NCI-H1930 (cell line): ENCODE results near the gene CTRB1.
"Not testable (repeated sequence)": the region's sequence is repeated elsewhere in the genome, so short reads cannot be mapped to it uniquely, and the experiment has no call there.

ENCODE experiments used
- DNase-seq, 2 experiments: peaks; one replicate each; lab custom pipeline; 2025; lab: John Stamatoyannopoulos, UW

CTRB1 gene

DNA sequence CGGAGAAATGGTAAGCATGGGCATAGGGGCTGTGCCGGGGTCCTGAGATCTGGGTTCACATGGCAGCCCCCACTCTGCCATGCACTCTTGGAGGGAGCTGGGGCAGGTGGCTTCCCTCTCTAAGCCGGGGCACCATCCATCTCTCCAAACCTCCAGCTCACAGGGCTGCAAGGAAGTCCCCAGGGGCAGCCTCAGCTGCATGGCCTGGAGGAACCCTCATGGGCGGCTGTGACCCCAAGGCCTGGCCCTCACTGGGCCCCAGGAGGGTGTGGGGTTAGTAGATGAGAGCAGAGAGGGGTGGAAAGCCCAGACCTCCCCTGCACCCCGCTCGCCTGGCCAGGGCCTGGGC lies 14.4 kb upstream of the CTRB1 start:
- DNase-seq = no peak

DNA sequence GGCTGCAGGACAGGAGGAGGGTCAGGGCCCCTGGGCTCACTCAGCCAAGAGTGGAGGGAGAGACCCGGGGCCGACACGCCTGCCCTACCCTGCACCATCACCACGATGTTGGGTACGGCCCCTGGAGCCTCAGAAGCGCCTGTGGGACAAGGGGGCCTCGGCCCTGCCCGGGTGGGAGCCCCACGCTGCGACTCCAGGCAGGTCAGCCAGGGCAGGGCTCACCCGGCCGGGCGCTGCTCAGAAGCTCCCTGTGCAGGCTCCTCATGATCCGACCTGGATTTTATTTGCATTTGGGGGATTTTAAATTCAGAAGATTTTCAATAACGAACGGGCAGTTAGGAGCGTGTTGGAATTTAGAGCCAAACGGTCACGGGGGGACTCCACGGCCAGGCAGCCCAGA lies 13.9 kb upstream of the CTRB1 start:
- DNase-seq = not testable (repeated sequence)

DNA sequence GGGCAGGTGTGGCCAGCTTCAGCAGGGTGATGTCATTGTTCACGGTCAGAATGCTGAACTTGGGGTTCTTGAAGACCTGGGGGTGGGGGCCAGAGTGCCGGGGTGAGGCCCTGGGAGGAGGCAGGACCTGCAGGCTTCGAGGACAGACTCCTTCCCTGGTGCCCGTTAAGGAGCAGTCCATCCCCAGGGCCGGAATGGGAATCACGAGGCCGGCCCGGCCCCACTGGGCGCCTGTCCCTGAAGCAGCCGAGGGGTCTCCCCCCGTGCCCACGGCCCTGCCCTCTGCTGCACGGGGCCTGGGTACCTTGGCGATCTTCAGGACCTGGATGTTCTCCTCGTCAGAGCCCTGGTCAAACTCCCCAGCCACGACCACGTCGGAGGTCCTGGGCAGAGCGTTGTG lies 13.3 kb upstream of the CTRB1 start:
- DNase-seq = not testable (repeated sequence)

DNA sequence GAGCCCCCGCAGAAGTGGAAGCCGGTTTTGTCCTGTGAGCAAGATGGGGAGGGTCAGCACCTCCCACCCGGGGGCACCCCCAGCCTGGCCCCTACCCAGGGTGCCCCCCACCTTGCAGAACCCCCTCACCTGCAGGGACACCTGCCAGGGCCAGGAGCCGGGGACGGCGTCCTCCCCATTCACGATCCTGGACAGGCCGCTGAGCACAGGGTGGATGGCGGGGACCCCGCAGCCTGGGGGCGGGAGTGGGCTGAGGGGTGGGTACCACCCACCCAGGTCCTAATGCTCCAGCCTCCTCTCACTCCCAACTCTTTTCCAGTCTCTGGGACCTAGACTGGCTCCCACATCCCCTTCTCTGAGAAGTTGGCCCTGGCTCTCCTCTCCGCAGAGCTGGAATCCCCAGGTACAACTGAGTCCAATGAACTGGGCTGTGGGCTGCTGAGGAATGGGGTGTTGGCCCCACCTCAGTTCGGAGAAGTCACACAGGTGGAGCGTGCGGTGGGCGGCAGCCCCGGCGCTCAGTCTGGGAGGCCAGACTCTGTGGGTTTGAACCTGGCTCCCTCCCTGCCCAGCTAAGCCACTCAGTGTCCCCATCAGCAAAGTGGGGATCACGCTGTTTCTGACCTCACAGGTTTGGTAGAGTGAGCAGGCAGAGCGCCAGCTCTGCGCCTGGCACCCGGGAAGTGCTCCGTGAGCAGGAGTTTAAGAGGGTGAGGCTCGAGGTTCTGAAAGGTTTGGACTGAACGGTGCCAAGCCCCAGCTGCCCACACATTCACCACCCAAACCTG lies 12.6 kb upstream of the CTRB1 start:
- not testable (repeated sequence) for DNase-seq

DNA sequence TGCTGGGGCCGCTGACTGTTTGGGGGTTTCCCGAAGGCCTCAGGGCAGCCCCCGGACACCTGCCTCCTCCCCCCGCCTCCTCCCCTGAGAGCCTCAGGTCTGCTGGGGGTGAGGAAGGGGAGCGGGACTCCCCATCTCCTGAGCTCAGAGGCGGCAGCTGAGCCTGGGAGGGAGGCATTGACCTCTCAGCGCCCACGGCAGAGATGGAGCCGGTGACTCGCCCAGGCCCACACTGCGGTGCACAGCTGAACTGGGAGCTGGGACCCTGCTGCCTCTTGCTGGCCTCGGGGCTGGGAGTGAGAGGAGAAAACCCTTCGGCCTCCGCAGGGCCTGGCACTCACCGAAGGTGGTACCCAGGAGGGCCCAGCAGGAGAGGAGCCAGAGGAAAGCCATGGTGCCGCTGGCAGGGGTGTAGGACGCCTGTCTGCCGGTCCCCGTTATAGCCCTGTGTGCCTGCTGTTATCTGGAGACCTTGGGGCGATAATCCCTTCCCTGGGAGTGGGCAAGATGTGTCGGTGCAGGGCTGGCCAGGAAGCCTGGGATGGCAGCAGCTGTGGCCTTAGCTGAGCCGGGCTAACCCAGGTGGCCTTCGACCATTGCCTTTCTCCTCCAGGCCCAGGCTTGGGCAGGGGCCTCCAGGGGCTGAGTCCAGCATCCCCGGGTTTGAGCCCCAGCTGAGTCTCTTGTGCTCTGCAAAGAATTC lies 11.9 kb upstream of the CTRB1 start, which contains the start of gene CTRB2:
Gene CTRB2, minus strand, starts transcription at position 413 of the 703 bp plus-strand sequence. Its CDS starts 20 bp downstream, at position 393.
- no peak for DNase-seq

DNA sequence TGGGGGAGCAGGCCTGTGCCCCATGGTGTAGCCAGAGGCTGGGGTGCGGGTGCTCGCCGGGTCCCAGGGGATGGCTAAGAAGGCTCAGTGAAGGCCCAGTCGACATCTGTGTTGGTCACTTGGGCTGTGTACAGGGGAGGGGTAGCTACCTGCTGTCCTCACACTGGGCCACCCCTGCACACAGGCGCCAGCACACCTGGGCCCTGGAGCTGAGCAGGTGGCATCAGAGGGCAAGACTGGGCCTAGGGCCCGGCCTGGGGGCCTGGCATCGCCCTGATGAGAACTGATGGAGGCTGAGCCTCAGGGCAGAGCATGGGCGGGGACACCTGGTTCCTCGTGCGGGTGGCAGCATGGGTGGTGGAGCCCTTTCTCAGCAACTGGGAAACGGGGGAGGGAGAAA lies 11.0 kb upstream of the CTRB1 start:
- no peak for DNase-seq

DNA sequence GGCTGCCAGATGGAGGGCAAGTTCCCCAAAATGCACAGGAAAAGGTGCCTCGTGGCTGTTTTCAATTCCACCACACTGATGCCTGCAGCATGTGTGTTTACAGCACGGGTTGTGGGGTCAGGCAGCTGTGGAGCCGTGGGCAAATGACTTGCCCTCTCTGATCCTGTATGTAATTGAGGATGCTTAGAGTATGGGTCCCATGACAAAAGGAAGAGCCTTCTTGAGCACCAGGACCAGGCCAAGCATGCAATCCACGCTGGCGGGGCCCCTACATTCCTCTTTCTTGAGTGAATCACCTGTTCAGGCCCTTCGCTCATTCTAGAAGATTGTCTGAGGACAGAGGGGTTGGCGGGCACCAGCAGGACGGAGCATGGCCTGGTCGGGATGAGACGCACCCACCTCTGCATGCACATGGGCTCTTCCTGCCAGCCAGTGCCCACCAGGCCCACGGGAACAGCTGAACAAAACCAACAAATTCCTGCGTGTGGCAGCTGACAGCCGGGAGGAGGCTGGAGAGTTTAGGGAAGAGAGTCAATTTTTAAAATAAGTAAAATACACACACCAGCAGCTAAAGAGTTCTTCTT lies 10.5 kb upstream of the CTRB1 start:
- DNase-seq = no peak

DNA sequence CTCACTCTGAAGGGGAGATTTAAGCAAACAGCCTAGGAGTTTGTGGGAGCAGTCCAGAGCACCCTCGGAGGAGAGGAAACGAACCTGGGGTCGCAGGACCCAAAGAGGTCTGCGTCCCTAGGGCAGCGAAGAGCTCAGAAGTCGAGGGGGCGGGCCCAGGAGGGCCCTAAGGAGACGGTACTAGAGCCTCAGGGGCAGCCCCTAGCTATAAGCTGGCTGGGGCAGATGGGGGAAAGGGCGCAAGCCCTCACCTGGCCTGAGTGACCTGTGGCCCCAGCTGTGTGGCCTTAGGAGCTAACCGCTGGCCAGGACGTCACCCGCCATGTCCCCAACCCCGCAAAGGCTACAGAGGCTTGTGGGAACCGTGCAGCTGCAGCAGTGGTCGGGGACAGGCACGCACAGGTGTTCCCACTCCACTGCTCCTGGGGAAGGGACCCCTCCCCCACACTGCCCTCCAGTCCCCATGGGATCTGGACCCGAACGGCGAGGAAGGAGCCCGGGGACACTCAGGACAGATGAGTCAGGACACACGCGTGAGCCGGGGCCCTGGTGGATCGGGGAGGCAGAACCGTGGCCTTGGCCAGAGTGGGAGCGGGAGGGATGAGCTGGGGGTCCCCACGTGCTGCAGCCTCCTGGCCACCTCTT lies 9.8 kb upstream of the CTRB1 start:
- no peak for DNase-seq

DNA sequence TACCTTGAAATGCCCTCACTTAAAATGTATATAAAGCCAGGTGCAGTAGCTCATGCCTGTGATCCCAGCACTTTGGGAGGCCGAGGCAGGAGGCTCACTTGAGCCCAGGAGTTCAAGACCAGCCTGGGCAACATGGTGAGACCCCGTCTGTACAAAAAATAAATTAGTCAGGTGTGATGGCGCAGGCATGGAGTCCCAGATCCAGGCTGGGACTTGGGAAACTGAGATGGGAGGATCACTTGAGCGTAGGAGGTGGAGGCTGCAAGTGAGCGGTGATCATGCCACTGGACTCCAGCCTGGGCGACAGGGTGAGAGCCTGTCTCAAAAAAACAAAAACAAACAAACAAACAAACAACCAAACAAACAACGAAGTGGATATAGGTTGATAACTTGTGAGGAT lies 9.3 kb upstream of the CTRB1 start:
- not testable (repeated sequence) for DNase-seq

DNA sequence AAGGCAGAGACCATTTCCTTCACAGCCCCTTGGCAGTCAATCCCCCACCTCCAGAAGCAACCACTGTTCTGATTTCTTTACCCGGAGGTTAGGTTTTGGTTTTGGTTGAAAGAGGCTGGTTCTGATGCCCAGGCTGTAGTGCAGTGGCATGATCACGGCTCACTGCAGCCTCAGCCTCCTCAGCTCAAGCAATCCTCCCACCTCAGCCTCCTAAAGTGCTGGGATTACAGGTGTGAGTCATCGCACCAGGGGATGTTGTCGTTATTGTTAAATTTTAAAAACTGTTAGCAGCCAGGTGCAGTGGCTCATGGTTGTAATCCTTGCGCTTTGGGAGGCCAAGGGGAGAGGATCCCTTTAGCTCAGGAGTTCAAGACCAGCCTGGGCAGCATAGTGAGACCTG lies 8.8 kb upstream of the CTRB1 start:
- no peak for DNase-seq

DNA sequence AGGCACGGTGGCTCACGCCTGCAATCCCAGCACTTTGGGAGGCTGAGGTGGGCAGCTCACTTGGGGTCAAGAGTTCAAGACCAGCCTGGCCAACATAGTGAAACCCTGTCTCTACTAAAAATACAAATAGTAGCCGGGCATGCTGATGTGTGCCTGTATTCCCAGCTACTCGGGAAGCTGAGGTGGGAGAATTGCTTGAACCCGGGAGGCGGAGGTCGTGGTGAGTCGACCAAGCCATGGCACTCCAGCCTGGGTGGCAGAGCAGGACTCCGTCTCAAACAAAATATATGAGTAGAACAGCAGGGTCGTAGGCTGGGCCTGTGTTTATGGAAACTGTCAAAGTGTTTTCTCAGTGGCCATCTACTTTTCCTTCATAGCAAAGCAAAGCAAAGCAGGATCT lies 7.5 kb upstream of the CTRB1 start:
- DNase-seq = not testable (repeated sequence)

DNA sequence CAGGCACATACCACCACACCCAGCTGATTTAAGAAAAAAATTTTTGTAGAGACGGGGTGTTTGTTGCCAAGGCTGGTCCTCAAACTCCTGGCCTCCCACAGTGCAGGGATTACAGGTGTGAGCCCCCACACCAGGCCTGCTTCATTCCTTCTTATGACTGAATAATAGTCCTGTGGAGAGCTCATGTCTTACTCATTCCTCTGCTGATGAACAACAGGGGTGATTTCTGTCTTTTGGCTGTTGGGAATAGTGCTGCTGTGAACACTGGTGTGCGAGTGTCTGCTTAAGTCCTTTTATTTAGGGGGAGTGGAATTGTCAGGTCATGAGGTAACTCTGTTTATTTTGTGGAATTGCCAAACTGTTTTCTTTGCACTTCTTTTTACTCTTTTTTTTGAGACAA lies 2.7 kb upstream of the CTRB1 start:
- no peak for DNase-seq

DNA sequence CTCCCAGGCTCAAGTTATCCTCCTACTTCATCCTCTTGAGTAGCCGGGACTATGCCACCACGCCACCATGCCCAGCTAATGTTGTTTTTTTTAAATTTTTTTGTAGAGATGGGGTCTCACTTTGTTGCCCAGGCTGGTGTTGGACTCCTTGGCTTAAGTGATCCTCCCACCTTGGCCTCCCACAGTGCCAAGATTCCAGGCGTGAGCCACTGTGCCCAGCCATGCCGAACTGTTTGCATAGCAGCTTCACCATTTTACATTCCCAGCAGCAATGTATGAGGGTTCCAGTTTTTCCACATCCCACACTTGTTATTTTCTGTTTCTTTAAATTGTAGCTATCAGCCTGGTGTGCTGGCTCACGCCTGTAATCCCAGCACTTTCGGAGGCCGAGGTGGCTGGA lies 2.2 kb upstream of the CTRB1 start:
- DNase-seq = no peak

DNA sequence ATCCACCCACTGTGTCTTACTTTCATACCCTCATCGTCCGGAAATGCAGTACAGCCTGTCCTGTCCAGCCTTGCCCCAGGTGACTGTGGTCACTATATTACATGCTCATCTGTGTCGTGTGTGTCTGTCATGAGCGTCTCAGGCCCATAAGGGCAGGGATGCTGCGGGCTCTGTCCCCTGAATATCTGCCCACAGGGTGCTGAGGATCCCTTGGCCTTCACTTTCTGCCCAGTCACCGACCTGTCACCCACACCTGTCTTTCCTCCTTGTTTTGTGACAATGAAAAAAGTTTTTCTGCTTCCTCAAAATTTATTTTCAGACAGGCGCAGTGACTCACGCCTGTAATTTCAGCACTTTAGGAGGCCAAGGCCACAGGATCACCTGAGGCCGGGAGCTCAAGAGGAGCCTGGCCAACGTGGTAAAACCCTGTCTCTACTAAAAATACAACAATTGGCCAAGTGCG lies 1.4 kb upstream of the CTRB1 start:
- no peak for DNase-seq

DNA sequence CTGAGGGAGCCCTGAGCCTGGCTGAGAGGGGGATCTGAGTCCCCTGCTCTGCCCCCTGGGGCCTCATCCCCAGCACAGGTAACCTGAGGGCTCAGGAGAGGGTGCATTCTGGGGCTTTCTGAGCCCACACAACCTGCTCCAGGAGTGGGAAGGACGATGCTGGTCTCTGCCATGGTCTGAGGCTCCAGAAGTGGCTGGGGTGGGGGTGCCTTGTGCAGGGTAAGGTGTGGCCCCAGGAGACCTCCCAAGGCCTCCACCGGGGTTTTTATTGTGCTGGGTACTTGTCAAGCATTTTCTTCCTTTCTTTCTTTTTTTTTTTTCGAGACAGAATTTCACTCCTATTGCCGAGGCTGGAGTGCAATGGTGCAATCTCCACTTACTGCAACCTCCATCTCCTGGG lies 300 bp downstream of the CTRB1 start:
- no peak for DNase-seq

DNA sequence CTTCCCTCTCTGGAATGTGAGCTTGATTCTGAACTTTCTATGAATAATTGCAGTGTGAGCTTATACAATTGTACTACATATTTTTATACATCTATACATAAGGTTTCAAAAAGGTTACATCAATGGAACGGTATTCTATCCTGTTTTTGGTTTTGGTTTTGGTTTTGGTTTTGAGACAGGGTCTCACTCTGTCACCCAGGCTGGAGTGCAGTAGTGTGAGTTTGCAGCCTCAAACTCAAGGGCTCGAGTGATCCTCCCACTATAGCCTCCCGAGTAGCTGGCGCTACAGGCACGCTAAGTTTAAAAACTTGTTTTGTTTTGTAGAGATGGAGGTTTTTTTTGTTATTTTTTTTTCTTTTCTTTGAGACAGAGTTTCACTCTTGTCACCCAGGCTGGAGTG lies 1.1 kb downstream of the CTRB1 start:
- DNase-seq = no peak

DNA sequence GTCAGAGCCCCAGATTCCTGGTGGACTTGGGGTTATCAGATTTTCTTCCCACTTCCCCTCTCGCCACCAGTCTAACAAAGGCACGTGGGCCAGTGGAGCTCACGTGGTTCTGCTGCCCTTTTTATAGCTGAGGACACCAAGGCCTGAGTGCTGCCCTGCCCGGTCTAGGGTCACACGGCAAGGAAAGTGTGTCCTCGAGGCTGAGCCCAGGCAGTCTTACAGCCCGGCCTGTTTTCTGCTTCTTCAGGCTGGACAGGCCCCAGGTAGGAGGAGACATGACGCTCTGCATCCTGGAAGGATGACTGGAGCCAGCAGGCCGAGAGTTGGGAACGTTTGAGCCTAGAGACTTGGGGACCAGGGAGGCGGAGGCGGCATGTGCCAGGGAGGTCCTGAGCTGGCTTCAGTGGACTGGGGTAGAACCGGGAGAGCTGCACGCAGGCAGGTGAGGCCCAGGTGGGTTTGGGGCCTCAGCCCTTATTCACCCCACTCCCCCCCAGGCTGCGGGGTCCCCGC lies 3.5 kb downstream of the CTRB1 start:
- no peak for DNase-seq

DNA sequence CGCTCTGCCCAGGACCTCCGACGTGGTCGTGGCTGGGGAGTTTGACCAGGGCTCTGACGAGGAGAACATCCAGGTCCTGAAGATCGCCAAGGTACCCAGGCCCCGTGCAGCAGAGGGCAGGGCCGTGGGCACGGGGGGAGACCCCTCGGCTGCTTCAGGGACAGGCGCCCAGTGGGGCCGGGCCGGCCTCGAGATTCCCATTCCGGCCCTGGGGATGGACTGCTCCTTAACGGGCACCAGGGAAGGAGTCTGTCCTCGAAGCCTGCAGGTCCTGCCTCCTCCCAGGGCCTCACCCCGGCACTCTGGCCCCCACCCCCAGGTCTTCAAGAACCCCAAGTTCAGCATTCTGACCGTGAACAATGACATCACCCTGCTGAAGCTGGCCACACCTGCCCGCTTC lies 4.3 kb downstream of the CTRB1 start:
- not testable (repeated sequence) for DNase-seq

DNA sequence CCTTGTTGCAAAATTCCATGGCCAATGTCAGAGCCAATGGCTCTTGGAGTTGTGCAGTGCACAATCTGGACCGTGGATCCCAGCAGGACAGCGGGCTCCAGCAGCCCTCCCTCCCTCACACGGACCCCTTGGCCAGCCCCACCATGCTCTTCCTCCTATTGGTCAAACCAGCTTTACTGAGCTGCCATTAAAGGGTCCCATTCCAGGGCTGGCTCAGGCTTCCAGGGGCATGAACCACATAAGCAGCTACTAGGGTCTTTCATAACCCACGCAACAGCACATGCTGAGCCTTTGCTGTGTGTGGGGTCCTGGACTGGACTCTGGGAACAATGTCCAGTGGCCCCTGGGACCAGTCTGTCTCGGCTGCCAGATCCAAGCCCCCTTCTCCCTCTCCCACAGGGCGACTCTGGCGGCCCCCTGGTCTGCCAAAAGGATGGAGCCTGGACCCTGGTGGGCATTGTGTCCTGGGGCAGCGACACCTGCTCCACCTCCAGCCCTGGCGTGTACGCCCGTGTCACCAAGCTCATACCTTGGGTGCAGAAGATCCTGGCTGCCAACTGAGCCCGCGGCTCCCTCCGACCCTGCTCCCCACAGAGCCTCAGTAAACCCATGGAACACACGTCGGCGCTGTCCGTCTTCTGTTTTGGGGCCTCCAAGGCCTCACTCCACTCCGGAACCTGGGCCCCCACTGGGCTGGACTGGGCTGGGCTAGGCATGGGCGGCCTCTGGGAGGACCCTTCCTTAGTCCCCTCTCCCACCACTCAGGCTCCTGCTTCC lies 5.7 kb downstream of the CTRB1 start:
- no peak for DNase-seq

DNA sequence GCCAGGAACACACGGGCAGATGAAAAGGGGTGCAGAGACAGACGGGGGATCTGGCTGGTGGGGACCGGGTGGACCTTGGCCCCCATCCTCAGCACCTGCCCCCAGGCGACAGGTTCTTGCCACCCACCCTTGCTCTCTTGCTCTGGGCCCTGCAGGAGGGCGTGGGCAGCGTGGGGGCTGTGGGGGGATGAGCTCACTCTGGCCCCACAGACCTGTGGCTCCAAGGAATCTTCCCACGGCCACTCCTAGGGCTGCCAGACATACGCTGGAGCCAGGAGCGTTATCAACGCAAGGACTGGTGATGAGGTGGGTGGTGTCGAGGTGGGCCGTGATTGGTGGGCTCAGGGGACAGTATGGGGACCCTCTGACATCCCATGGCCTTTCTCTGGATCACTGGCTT lies 6.3 kb downstream of the CTRB1 start:
- DNase-seq = no peak

DNA sequence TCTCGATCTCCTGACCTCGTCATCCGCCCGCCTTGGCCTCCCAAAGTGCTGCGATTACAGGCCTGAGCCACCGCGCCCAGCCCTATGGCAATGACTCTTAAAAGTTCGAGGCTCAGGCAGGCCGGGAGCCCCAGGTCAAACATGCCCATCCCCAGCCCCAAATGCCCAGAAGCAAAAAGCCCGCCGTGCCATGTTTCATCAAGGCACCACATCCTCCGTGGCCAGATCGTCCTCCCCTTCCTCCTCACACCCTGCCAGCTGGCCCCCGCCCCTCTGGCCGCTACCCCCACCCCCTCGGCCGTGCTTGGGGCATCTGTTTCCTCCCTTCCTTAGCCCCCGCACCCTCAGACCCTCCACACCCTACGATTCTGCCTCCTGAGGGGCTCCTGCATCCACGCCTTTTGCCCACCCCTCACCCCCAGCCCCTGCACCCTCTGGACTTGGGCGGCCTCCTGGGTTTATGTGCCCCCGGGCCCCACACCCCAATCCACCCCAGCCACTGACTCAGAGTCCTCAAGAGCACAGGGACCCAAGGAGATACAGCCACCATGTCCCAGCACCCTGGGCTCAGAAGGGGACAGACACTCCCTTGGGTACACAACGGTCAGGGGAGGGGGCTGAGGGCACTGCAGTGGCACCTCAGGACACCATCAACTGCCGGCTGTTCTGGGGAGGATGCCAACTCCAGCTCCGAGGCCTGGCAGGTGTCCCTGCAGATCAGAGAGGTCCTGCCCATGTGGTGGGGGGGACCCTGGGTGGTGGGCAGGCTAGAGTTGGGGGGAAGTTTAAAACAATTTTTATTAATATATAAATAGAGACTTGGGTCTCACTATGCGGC lies 7.1 kb downstream of the CTRB1 start:
- no peak for DNase-seq
